Measurements from ENCODE around the gene AHCYL2. TPM values are rescaled to one million over a fixed set of nuclear protein-coding genes. Genes with fewer than 3 reads are reported as not detected.

Gene AHCYL2
- total RNA-seq, 1 experiment from 2014 or later: 23.2 TPM

- Mint-ChIP-seq H3K27ac (no peak overlapping the region), H3K36me3 (ENCODE audit: insufficient read depth in 1 of 3, low read depth in 3 of 3) (no peaks in the 10 kb centered on the region; a peak in 1 of 7 replicates), H3K4me1 (peaks cover 17 to 18% of the 10 kb centered on the region in 2 experiments), H3K27me3 (ENCODE audit: low read depth) (no peaks in the 10 kb centered on the region), H3K4me3 (no peak overlapping the region), H3K9me3 (no peaks in the 10 kb centered on the region)
- Histone ChIP-seq H3K27me3 (ENCODE audit: insufficient read depth, low read length) (no peaks in the 10 kb centered on the region), H4K5ac (ENCODE audit: insufficient read length, low read depth, low read length) (no peak overlapping the region), H3K9me3 (ENCODE audit: control insufficient read depth, low read depth, low read length) (no peaks in the 10 kb centered on the region), H3K18ac (ENCODE audit: insufficient read length, low read depth, low read length) (no peak overlapping the region), H2BK5ac (ENCODE audit: insufficient read length, low read length) (no peak overlapping the region), H3K4ac (ENCODE audit: low read depth, low read length) (no peak overlapping the region), H2BK12ac (ENCODE audit: insufficient read length, low read depth, low read length) (no peak overlapping the region), H3T11ph (ENCODE audit: low read length) (no peak overlapping the region), H3K79me2 (ENCODE audit: insufficient read depth, low read length) (no peaks in the 10 kb centered on the region), H3K23ac (ENCODE audit: insufficient read length, low read depth, low read length) (no peak overlapping the region), H3K4me1 (ENCODE audit: insufficient read depth, low read length) (peaks cover 8% of the 10 kb centered on the region; the same call in 1 of the 2 replicates), H3K56ac (ENCODE audit: insufficient read length, low read depth, low read length) (no peak overlapping the region), H2BK20ac (ENCODE audit: low read depth, low read length, poor library complexity, severe bottlenecking) (no peak overlapping the region), H2AK5ac (ENCODE audit: insufficient read length, low read length) (no peak overlapping the region), H2AFZ (ENCODE audit: low read length) (no peak overlapping the region), H2BK120ac (ENCODE audit: low read depth, low read length, poor library complexity, severe bottlenecking) (no peak overlapping the region), H3K79me1 (ENCODE audit: insufficient read depth, low read depth, low read length, poor library complexity, severe bottlenecking) (no peaks in the 10 kb centered on the region), H3K4me2 (ENCODE audit: insufficient read depth, insufficient read length, low read length) (no peak overlapping the region), H3K27ac (ENCODE audit: insufficient read length, low read depth, low read length) (no peak overlapping the region), H4K8ac (replicated peaks; ENCODE audit: insufficient read length, low read depth, low read length) (no peak overlapping the region), H3K14ac (ENCODE audit: insufficient read depth, low read length) (no peak overlapping the region), H4K91ac (ENCODE audit: insufficient read length, low read depth, low read length) (no peak overlapping the region), H3K23me2 (ENCODE audit: insufficient read length, low read depth, low read length, poor library complexity, severe bottlenecking) (no peaks in the 10 kb centered on the region), H3K9ac (ENCODE audit: extremely low read depth, insufficient read length, low read length) (no peak overlapping the region), H4K20me1 (ENCODE audit: control insufficient read depth, insufficient read depth, insufficient read length) (no peaks in the 10 kb centered on the region), H2BK15ac (ENCODE audit: low read depth, low read length) (no peak overlapping the region)
- DNase-seq: no peak
- peak; percentile 74 for TF ChIP-seq CTCF (conservative IDR thresholded peaks at IDR 0.05)
- WGBS (ENCODE audit: extremely low coverage, insufficient read length, low lambda C conversion rate): no CpG with 5 or more reads among the region's 3 CpGs
These were observed 118.4 kb downstream of the AHCYL2 start for GRCh38 chr7:129343099-129343700.

Data from H9 (cell line).